Stimulated activated CD8-positive, alpha-beta memory T cell treated with anti-CD3 and anti-CD28 coated beads, Interleukin-4, amount 100 ng/mL, for 1 hour (primary cell): ENCODE measurements around the gene NEUROD2.

ENCODE experiments used
- DNase-seq, 2 donors: peaks; one replicate each; pipeline ENCODE4 v3.0.0-alpha.2; 2020; ENCODE audit warnings: low read depth in 2 of 2, low spot score in 1 of 2

Gene NEUROD2

GRCh38 chr17:39607851-39608130 lies at the start of gene NEUROD2:
Gene NEUROD2 (minus strand): TSS chr17:39607920. CDS start chr17:39606599, 1,321 bp downstream.
- DNase-seq, result no peak

GRCh38 chr17:39655105-39655504 lies 47.4 kb upstream of the NEUROD2 start:
- DNase-seq, result no peak

- peak; percentile 47 to 65 for DNase-seq
Observed at GRCh38 chr17:39653662-39654331, 46.1 kb upstream of the NEUROD2 start.

GRCh38 chr17:39653316-39653661 lies 45.6 kb upstream of the NEUROD2 start:
- no peak for DNase-seq

- no peak for DNase-seq
Observed at GRCh38 chr17:39652587-39653315, 45.0 kb upstream of the NEUROD2 start.

- no peak for DNase-seq
Observed at GRCh38 chr17:39651923-39652586, 44.3 kb upstream of the NEUROD2 start.

GRCh38 chr17:39650121-39650579 lies 42.4 kb upstream of the NEUROD2 start:
- no peak for DNase-seq

GRCh38 chr17:39648616-39649366 lies 41.1 kb upstream of the NEUROD2 start:
- DNase-seq, result no peak

GRCh38 chr17:39647256-39647655 lies 39.5 kb upstream of the NEUROD2 start:
- DNase-seq, result no peak

- no peak for DNase-seq
Observed at GRCh38 chr17:39643271-39643670, 35.6 kb upstream of the NEUROD2 start.

- DNase-seq, result no peak
Observed at GRCh38 chr17:39642291-39643074, 34.8 kb upstream of the NEUROD2 start.

GRCh38 chr17:39641883-39642282 lies 34.2 kb upstream of the NEUROD2 start:
- no peak for DNase-seq

- no peak for DNase-seq
Observed at GRCh38 chr17:39641097-39641496, 33.4 kb upstream of the NEUROD2 start.

- no peak for DNase-seq
Observed at GRCh38 chr17:39640591-39641031, 32.9 kb upstream of the NEUROD2 start.

- no peak for DNase-seq
Observed at GRCh38 chr17:39639566-39640458, 32.1 kb upstream of the NEUROD2 start.

GRCh38 chr17:39639043-39639442 lies 31.3 kb upstream of the NEUROD2 start:
- DNase-seq, result no peak

GRCh38 chr17:39638317-39638716 lies 30.6 kb upstream of the NEUROD2 start:
- no peak for DNase-seq

- DNase-seq, result peak; percentile 78 to 80
Observed at GRCh38 chr17:39636927-39637736, 29.4 kb upstream of the NEUROD2 start, which contains the start of gene STARD3. Gene STARD3 (plus strand): TSS chr17:39637144. CDS start chr17:39653532, 16,388 bp downstream.

GRCh38 chr17:39636587-39636926 lies 28.8 kb upstream of the NEUROD2 start:
- DNase-seq, result no peak
